Lower lobe of right lung (tissue), 2 donors: ENCODE data around the gene CFAP77. TPM values are rescaled to one million over a fixed set of nuclear protein-coding genes. Genes with fewer than 3 reads are reported as not detected.

Experiments used
- ATAC-seq, 2 donors: fragments of 200-7000 bp; cut with Tn5 transposase; one replicate each; pipeline ENCODE4 v1.9.1; 2020 to 2022; ENCODE audit warnings: mild to moderate bottlenecking in 2 of 2, moderate library complexity in 2 of 2
- DNase-seq: peaks from one replicate; pipeline ENCODE4 v3.0.0-alpha.2; 2020
- H3K27ac ChIP-seq: fragments of 200-600 bp; one replicate; pipeline ENCODE4 v1.8.0; 2022
- H3K27me3 ChIP-seq: fragments of 200-600 bp; one replicate; pipeline ENCODE4 v1.8.0; 2022; ENCODE audit warnings: low read depth
- H3K36me3 ChIP-seq: fragments of 200-600 bp; one replicate; pipeline ENCODE4 v1.8.0; 2022; ENCODE audit warnings: mild to moderate bottlenecking
- H3K4me1 ChIP-seq: fragments of 200-600 bp; one replicate; pipeline ENCODE4 v1.8.0; 2022
- H3K4me3 ChIP-seq: fragments of 200-600 bp; one replicate; pipeline ENCODE4 v1.8.0; 2022; ENCODE audit warnings: mild to moderate bottlenecking
- H3K9me3 ChIP-seq: fragments of 200-600 bp; one replicate; pipeline ENCODE4 v1.8.0; 2022
- CTCF ChIP-seq: fragments of 200-600 bp; IDR thresholded peaks from one replicate; pipeline ENCODE4 v1.8.0; 2022; ENCODE audit warnings: antibody characterized with exemption, mild to moderate bottlenecking
- intact Hi-C: fragments of 100-400 bp; cut with DNase I; formaldehyde crosslinking; loops from one replicate; pipeline ENCODE4 v1.11.0; 2022
- total RNA-seq: library from RNA; stranded (reverse); fragmentation: NEBNext Ultra II Directional; extraction: Animal tissue kit (Norgen Biotek cat#: 25700); gene quantifications from one replicate; pipeline ENCODE4 v1.2.1, GENCODE V29; 2021
- donor health status: DM: no; HTN: yes; CAD: no; lungs with severe emphysema.

Gene CFAP77
- total RNA-seq, 1 donor from 2014 or later, result 3.7 TPM

DNA sequence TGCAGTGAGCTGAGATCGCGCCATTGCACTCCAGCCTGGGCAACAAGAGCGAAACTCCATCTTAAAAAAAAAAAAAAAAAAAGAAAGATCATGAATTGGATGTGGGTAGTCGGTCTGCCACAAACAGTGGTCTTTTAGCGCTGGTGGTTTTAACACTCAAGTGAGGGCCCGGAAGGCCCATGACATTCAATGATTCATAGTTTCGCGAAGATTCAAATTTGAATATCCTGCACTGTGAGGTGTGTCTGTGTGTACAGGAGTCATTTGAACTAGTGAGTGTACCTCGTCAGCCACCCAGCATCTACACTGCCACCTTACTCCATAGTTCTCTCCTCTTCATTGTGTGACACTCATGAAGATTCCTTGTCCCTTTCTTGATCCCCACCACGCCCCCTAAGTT, 41.3 kb downstream of the CFAP77 start:
- Histone ChIP-seq H3K9me3 (no peaks in the 10 kb centered on the region), H3K27me3 (peaks cover 4% of the 10 kb centered on the region), H3K36me3 (no peaks in the 10 kb centered on the region), H3K4me1 (no peaks in the 10 kb centered on the region), H3K27ac (no peak overlapping the region), H3K4me3 (no peak overlapping the region)
- no peak for TF ChIP-seq CTCF
- DNase-seq (no peak), ATAC-seq (peak in 1 of 2 donors; percentile 29)
- intact Hi-C loops, result no loop called here

DNA sequence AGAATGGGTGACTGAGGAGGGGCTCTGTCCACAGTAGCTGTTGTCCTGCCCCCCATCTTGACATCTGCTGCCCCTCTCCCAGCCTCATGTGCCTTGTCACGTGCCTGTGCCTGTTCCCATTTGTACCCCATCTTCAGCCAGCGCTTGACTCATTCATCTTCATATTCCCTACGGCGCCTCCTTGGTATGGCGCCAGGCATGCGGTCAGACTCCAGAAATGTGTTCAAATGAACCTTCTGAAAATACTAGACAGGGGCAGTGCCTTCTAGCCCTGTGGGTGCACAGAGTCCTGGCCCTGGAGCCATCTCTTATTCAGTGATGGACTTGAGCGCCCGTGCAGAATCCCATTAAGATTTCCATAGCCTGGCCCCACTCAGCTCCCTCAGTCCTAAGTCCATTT, 46.2 kb downstream of the CFAP77 start:
- no peak for TF ChIP-seq CTCF
- H3K36me3 ChIP-seq, result no peaks in the 10 kb centered on the region
- intact Hi-C loops, result no loop called here
- H3K27ac ChIP-seq, result no peak overlapping the region
- no peaks in the 10 kb centered on the region for H3K4me1 ChIP-seq
- ATAC-seq (no peak), DNase-seq (no peak)
- no peak overlapping the region for H3K4me3 ChIP-seq
- no peaks in the 10 kb centered on the region for H3K9me3 ChIP-seq
- H3K27me3 ChIP-seq, result peaks cover 17% of the 10 kb centered on the region

DNA sequence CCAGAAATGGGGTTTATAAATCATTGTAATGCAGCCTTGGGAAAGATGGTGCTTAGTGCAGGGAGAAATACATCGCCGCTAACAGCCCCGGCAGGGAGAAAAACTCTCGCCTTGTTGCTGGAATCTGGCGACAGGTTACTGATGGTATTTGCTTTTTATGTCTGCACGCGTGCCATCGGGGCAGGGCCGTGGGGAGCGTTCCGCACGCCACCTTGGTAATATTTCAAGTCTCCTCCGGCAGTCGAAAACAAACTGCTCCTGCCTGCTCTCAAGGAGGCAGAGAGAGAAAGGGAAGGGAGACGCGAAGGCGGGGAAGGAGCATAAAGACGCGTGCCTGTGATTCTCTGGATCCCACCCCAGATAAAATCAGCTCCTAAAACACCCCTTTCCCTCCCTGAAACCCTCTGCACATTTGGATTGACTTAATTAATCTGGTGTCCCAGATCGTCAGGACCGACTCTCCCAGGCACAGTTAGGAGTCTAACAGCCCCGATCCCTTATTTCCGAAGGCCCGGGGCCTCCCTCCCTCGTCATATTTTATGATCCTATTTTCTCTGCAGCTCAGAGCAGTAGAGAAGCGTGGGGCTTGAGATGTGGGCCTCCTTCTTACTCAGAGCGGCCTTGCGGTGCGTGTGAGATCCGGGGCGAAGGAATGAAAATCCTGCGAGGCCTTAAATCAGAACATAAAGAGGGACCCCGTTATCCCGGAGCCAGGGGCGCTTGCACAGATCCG, 47.7 kb downstream of the CFAP77 start:
- Histone ChIP-seq H3K4me1 (no peaks in the 10 kb centered on the region), H3K4me3 (no peak overlapping the region), H3K27me3 (peaks cover 17% of the 10 kb centered on the region), H3K27ac (no peak overlapping the region), H3K36me3 (no peaks in the 10 kb centered on the region), H3K9me3 (no peaks in the 10 kb centered on the region)
- no peak for TF ChIP-seq CTCF
- ATAC-seq (no peak), DNase-seq (no peak)
- intact Hi-C loops, result no loop called here

- intact Hi-C loops, result no loop called here
- Histone ChIP-seq H3K9me3 (no peaks in the 10 kb centered on the region), H3K4me3 (no peak overlapping the region), H3K36me3 (no peaks in the 10 kb centered on the region), H3K27ac (no peak overlapping the region), H3K4me1 (no peaks in the 10 kb centered on the region), H3K27me3 (peaks cover 17% of the 10 kb centered on the region)
- DNase-seq (no peak), ATAC-seq (no peak)
- TF ChIP-seq CTCF, result no peak
Measured at GRCh38 chr9:132458432-132458831, 48.4 kb downstream of the CFAP77 start.

- Histone ChIP-seq H3K36me3 (no peaks in the 10 kb centered on the region), H3K27ac (no peak overlapping the region), H3K4me1 (no peaks in the 10 kb centered on the region), H3K9me3 (no peaks in the 10 kb centered on the region), H3K27me3 (peaks cover 17% of the 10 kb centered on the region), H3K4me3 (no peak overlapping the region)
- no peak for TF ChIP-seq CTCF
- no peak for DNase-seq
- ATAC-seq, result no peak
- intact Hi-C loops, result no loop called here
Measured at GRCh38 chr9:132459661-132460060, 49.6 kb downstream of the CFAP77 start.
